ENCODE measurements around the gene MPDU1. TPM values are rescaled to one million over a fixed set of nuclear protein-coding genes. Genes with fewer than 3 reads are reported as not detected.
A peak's percentile ranks its signal among the peaks of the same experiment; 100 is the strongest.

Gene MPDU1
- total and polyA plus RNA-seq, 4 donors: 42.3 to 99.5 (median 84.8) TPM

- Histone ChIP-seq H3K27ac (ENCODE audit: low read depth in 1 of 2, low read length in 1 of 2) (no peak overlapping the region), H3K4me1 (ENCODE audit: control insufficient read depth in 5 of 5, insufficient read depth in 5 of 5, low read length in 5 of 5) (peaks cover 5 to 23% (median 17%) of the 10 kb centered on the region in 5 donors), H3K27me3 (ENCODE audit: control insufficient read depth in 3 of 3, insufficient read depth in 3 of 3, low read length in 2 of 3) (no peaks in the 10 kb centered on the region), H3K9ac (ENCODE audit: insufficient read depth in 1 of 2, low read length in 2 of 2) (peak overlapping the region in 1 of 2 donors; percentile 42), H3K9me3 (ENCODE audit: control insufficient read depth in 4 of 4, insufficient read depth in 3 of 4, low read length in 3 of 4) (no peaks in the 10 kb centered on the region), H3K4me3 (no peak overlapping the region), H3K36me3 (ENCODE audit: control insufficient read depth in 4 of 4, insufficient read depth in 4 of 4, low read length in 4 of 4) (peaks cover 0 to 16% (median 1%) of the 10 kb centered on the region in 4 donors)
- ATAC-seq (ENCODE audit: insufficient read depth, low FRiP score) (no peak), DNase-seq (no peak)
- TF ChIP-seq CTCF (IDR thresholded peaks at IDR 0.05; ENCODE audit: control extremely low read depth, extremely low read depth): no peak
- 90 to 94% methylated on average over 1 of the region's 1 CpG for WGBS, 2 donors
Observed at GRCh38 chr17:7612294-7612640, 28.6 kb downstream of the MPDU1 start.

- H3K27ac ChIP-seq (ENCODE audit: low read depth in 1 of 2, low read length in 1 of 2): peak overlapping the region; percentile 97 to 98
- no peaks in the 10 kb centered on the region for H3K27me3 ChIP-seq (ENCODE audit: control insufficient read depth in 3 of 3, insufficient read depth in 3 of 3, low read length in 2 of 3)
- peak overlapping the region; percentile 85 for H3K4me3 ChIP-seq
- H3K36me3 ChIP-seq (ENCODE audit: control insufficient read depth in 4 of 4, insufficient read depth in 4 of 4, low read length in 4 of 4): peaks cover 0 to 14% (median 1%) of the 10 kb centered on the region in 4 donors
- WGBS, 2 donors: 8 to 12% methylated on average over 20 of the region's 20 CpGs
- TF ChIP-seq CTCF (IDR thresholded peaks at IDR 0.05; ENCODE audit: control extremely low read depth, extremely low read depth): no peak
- peaks cover 5 to 23% (median 17%) of the 10 kb centered on the region in 5 donors for H3K4me1 ChIP-seq (ENCODE audit: control insufficient read depth in 5 of 5, insufficient read depth in 5 of 5, low read length in 5 of 5)
- ATAC-seq (ENCODE audit: insufficient read depth, low FRiP score) (no peak), DNase-seq (no peak)
- H3K9me3 ChIP-seq (ENCODE audit: control insufficient read depth in 4 of 4, insufficient read depth in 3 of 4, low read length in 3 of 4): no peaks in the 10 kb centered on the region
- H3K9ac ChIP-seq (ENCODE audit: insufficient read depth in 1 of 2, low read length in 2 of 2): peak overlapping the region; percentile 45 to 53
Observed at GRCh38 chr17:7613769-7614424, 30.2 kb downstream of the MPDU1 start.

- TF ChIP-seq CTCF (IDR thresholded peaks at IDR 0.05; ENCODE audit: control extremely low read depth, extremely low read depth): peak; percentile 25
- peak; percentile 99 for ATAC-seq (ENCODE audit: insufficient read depth, low FRiP score)
- H3K36me3 ChIP-seq (ENCODE audit: control insufficient read depth in 4 of 4, insufficient read depth in 4 of 4, low read length in 4 of 4): peaks cover 0 to 14% (median 1%) of the 10 kb centered on the region in 4 donors
- no peaks in the 10 kb centered on the region for H3K9me3 ChIP-seq (ENCODE audit: control insufficient read depth in 4 of 4, insufficient read depth in 3 of 4, low read length in 3 of 4)
- H3K4me1 ChIP-seq (ENCODE audit: control insufficient read depth in 5 of 5, insufficient read depth in 5 of 5, low read length in 5 of 5): peaks cover 5 to 23% (median 17%) of the 10 kb centered on the region in 5 donors
- WGBS, 2 donors: 1% methylated on average over 63 to 93 of the region's 93 CpGs
- H3K9ac ChIP-seq (ENCODE audit: insufficient read depth in 1 of 2, low read length in 2 of 2): peak within 1 kb of the TSS; percentile 53 to 91
- H3K4me3 ChIP-seq: peak within 1 kb of the TSS; percentile 85
- peak; percentile 100 for DNase-seq
- H3K27me3 ChIP-seq (ENCODE audit: control insufficient read depth in 3 of 3, insufficient read depth in 3 of 3, low read length in 2 of 3): no peaks in the 10 kb centered on the region
- peak within 1 kb of the TSS; percentile 97 to 98 for H3K27ac ChIP-seq (ENCODE audit: low read depth in 1 of 2, low read length in 1 of 2)
Observed at GRCh38 chr17:7614425-7615264, 31.0 kb downstream of the MPDU1 start, which contains the start of gene FXR2. Gene FXR2, minus strand, starts transcription at chr17:7614897. Its CDS starts 365 bp downstream, at chr17:7614532.

Measured in lung (tissue), 12 donors.